ENCODE results near the gene DNAI7. TPM values are rescaled to one million over a fixed set of nuclear protein-coding genes. Genes with fewer than 3 reads are reported as not detected.

The DNAI7 gene
- total and polyA plus RNA-seq, 2 of the 13 experiments (the other 11 are each of a cell fraction or from before 2014, with no cell fraction given) = 0.04 to 0.25 TPM

GRCh38 chr12:25200703-25201102 is 5.7 kb upstream of the DNAI7 start:
- Histone ChIP-seq H3K4me2 (ENCODE audit: low read depth, low read length) (no peak overlapping the region), H2AFZ (ENCODE audit: low read length) (no peak overlapping the region), H3K79me2 (ENCODE audit: insufficient read depth, low read length) (no peaks in the 10 kb centered on the region), H3K27ac (ENCODE audit: extremely low read length, insufficient read depth, low read length) (no peak overlapping the region), H3K36me3 (replicated peaks in 1 of 2; ENCODE audit: control insufficient read depth in 1 of 2, insufficient read depth in 2 of 2, low read length in 2 of 2) (no peaks in the 10 kb centered on the region), H4K20me1 (ENCODE audit: insufficient read depth, low read length) (no peaks in the 10 kb centered on the region), H3K27me3 (ENCODE audit: control insufficient read depth in 1 of 2, insufficient read depth in 2 of 2, low read length in 2 of 2) (no peaks in the 10 kb centered on the region), H3K9me3 (ENCODE audit: low read length) (no peaks in the 10 kb centered on the region), H3K9ac (ENCODE audit: insufficient read depth, low read depth, low read length) (no peak overlapping the region), H3K4me3 (replicated peaks in 1 of 3; ENCODE audit: insufficient read depth in 1 of 3, low read depth in 2 of 3, low read length in 3 of 3) (no peak overlapping the region), H3K4me1 (ENCODE audit: insufficient read depth, low read length) (peaks cover 12% of the 10 kb centered on the region)
- intact Hi-C loops (cut with micrococcal nuclease; ENCODE audit: unreplicated experiment) (no loop called here), in situ Hi-C loops (cut with HindIII; ENCODE audit: extremely low pct_ligation_motif_present, low pct_unique_long_range_greater_than_20kb) (no loop called here)
- DNase-seq (ENCODE audit: low spot score) (no peak), ATAC-seq (no peak), FAIRE-seq (no peak)
- ChIA-PET POLR2A (no interaction called here), CTCF (ENCODE audit: low intra/inter-chr PET ratio, low total read pairs) (no interaction called here)
- TF ChIP-seq FOXO4 (CRISPR knock-in tag; conservative IDR thresholded peaks at IDR 0.05) (0 out of 2 replicates have a peak, but pooled peaks have one; percentile 20), MBD4 (IDR thresholded peaks at IDR 0.05; ENCODE audit: borderline replicate concordance, low read length) (no peak)
- WGBS (ENCODE audit: low lambda C conversion rate) = 93% methylated on average over 1 of the region's 1 CpG
- no TSS peak for BruUV-seq (replicated peaks)

GRCh38 chr12:25197608-25198007 is 2.6 kb upstream of the DNAI7 start:
- no peak overlapping the region for H3K4me2 ChIP-seq (ENCODE audit: low read depth, low read length)
- no TSS peak for BruUV-seq (replicated peaks)
- no peak overlapping the region for H3K4me3 ChIP-seq (replicated peaks in 1 of 3; ENCODE audit: insufficient read depth in 1 of 3, low read depth in 2 of 3, low read length in 3 of 3)
- DNase-seq (ENCODE audit: low spot score) (no peak), ATAC-seq (no peak), FAIRE-seq (no peak)
- intact Hi-C loops (cut with micrococcal nuclease; ENCODE audit: unreplicated experiment) = loop anchor here (5.0 kb wide), 1 partner anchor 1200 kb away; no protein-coding TSS in a partner anchor
- in situ Hi-C loops (cut with HindIII; ENCODE audit: extremely low pct_ligation_motif_present, low pct_unique_long_range_greater_than_20kb) = no loop called here
- H3K9ac ChIP-seq (ENCODE audit: insufficient read depth, low read depth, low read length) = no peak overlapping the region
- H3K79me2 ChIP-seq (ENCODE audit: insufficient read depth, low read length) = no peaks in the 10 kb centered on the region
- H3K27me3 ChIP-seq (ENCODE audit: control insufficient read depth in 1 of 2, insufficient read depth in 2 of 2, low read length in 2 of 2) = no peaks in the 10 kb centered on the region
- H4K20me1 ChIP-seq (ENCODE audit: insufficient read depth, low read length) = no peaks in the 10 kb centered on the region
- peaks cover 20% of the 10 kb centered on the region for H3K4me1 ChIP-seq (ENCODE audit: insufficient read depth, low read length)
- ChIA-PET CTCF (ENCODE audit: low intra/inter-chr PET ratio, low total read pairs) (no interaction called here), POLR2A (no interaction called here)
- no peaks in the 10 kb centered on the region for H3K9me3 ChIP-seq (ENCODE audit: low read length)
- no peaks in the 10 kb centered on the region for H3K36me3 ChIP-seq (replicated peaks in 1 of 2; ENCODE audit: control insufficient read depth in 1 of 2, insufficient read depth in 2 of 2, low read length in 2 of 2)
- H2AFZ ChIP-seq (ENCODE audit: low read length) = no peak overlapping the region
- 92% methylated on average over 2 of the region's 2 CpGs for WGBS (ENCODE audit: low lambda C conversion rate)
- no peak overlapping the region for H3K27ac ChIP-seq (ENCODE audit: extremely low read length, insufficient read depth, low read length)
- no peak for TF ChIP-seq ARNT2 (CRISPR knock-in tag; IDR thresholded peaks at IDR 0.05; ENCODE audit: low read depth)
- TF ChIP-seq FOSL2 (CRISPR knock-in tag; IDR thresholded peaks at IDR 0.05) = no peak
- no peak for TF ChIP-seq KLF13 (CRISPR knock-in tag; IDR thresholded peaks at IDR 0.05)
- TF ChIP-seq CHD4 (IDR thresholded peaks at IDR 0.05; ENCODE audit: borderline replicate concordance, low read length) = no peak
- TF ChIP-seq ZSCAN29 (CRISPR knock-in tag; conservative IDR thresholded peaks at IDR 0.05) = no peak
- no peak for TF ChIP-seq ZNF446 (CRISPR knock-in tag; IDR thresholded peaks at IDR 0.05)
- no peak for TF ChIP-seq ZBTB39 (CRISPR knock-in tag; IDR thresholded peaks at IDR 0.05)
- TF ChIP-seq KLF15 (CRISPR knock-in tag; IDR thresholded peaks at IDR 0.05; ENCODE audit: borderline replicate concordance) = no peak
